Immature natural killer cell (primary cell): ENCODE data around the gene LGALS8. TPM values are rescaled to one million over a fixed set of nuclear protein-coding genes. Genes with fewer than 3 reads are reported as not detected.

ENCODE experiments used
- DNase-seq, 3 donors: peaks; one replicate each; pipeline ENCODE4 v3.0.0; 2022; ENCODE audit warnings: mixed read lengths in 1 of 3
- H3K27ac Mint-ChIP-seq, 6 donors: one replicate each; pipeline ENCODE4 v1.8.0; 2020; ENCODE audit warnings: mixed read lengths in 6 of 6, mild to moderate bottlenecking in 5 of 6, inconsistent platforms in 4 of 6, moderate library complexity in 3 of 6
- H3K27me3 Mint-ChIP-seq, 3 donors: one replicate each; pipeline ENCODE4 v1.8.0; 2020 to 2021; ENCODE audit warnings: low read depth in 3 of 3, mild to moderate bottlenecking in 3 of 3, mixed read lengths in 3 of 3, moderate library complexity in 3 of 3, inconsistent platforms in 1 of 3
- H3K36me3 Mint-ChIP-seq, 3 donors: one replicate each; pipeline ENCODE4 v1.8.0; 2020; ENCODE audit warnings: mixed read lengths in 3 of 3, inconsistent platforms in 2 of 3, mild to moderate bottlenecking in 2 of 3
- H3K4me1 Mint-ChIP-seq, 2 donors: one replicate each; pipeline ENCODE4 v1.8.0; 2020; ENCODE audit warnings: inconsistent platforms in 2 of 2, mild to moderate bottlenecking in 2 of 2, mixed read lengths in 2 of 2, moderate library complexity in 1 of 2
- H3K4me3 Mint-ChIP-seq, 5 donors: one replicate each; pipeline ENCODE4 v1.8.0; 2020; ENCODE audit warnings: mild to moderate bottlenecking in 5 of 5, mixed read lengths in 5 of 5, inconsistent platforms in 3 of 5, moderate library complexity in 3 of 5
- H3K9me3 Mint-ChIP-seq, 6 donors: one replicate each; pipeline ENCODE4 v1.8.0; 2020; ENCODE audit warnings: mild to moderate bottlenecking in 6 of 6, mixed read lengths in 6 of 6, inconsistent platforms in 4 of 6, moderate library complexity in 3 of 6
- polyA plus RNA-seq, 3 donors: library from polyadenylated mRNA; unstranded; fragments of 300-500 nt; fragmentation: Illumina TruSeq; gene quantifications; one replicate each; pipeline ENCODE4 v1.2.3, GENCODE V29; 2021

Gene LGALS8
- polyA plus RNA-seq, 3 donors from 2014 or later = 24.9 to 43.6 (median 26.6) TPM

GRCh38 chr1:236535662-236536161 is 11.9 kb downstream of the LGALS8 start:
- Mint-ChIP-seq H3K4me3 (no peak overlapping the region), H3K27ac (peak overlapping the region in 1 of 6 donors; percentile 53), H3K36me3 (peaks cover 11 to 38% (median 16%) of the 10 kb centered on the region in 3 donors), H3K27me3 (no peaks in the 10 kb centered on the region), H3K9me3 (no peaks in the 10 kb centered on the region), H3K4me1 (peaks cover 14 to 43% of the 10 kb centered on the region in 2 donors)
- DNase-seq = no peak

GRCh38 chr1:236536540-236536939 is 12.8 kb downstream of the LGALS8 start:
- H3K36me3 Mint-ChIP-seq = peaks cover 8 to 39% (median 17%) of the 10 kb centered on the region in 3 donors
- no peak overlapping the region for H3K27ac Mint-ChIP-seq
- peaks cover 13 to 36% of the 10 kb centered on the region in 2 donors for H3K4me1 Mint-ChIP-seq
- no peaks in the 10 kb centered on the region for H3K9me3 Mint-ChIP-seq
- H3K4me3 Mint-ChIP-seq = no peak overlapping the region
- no peaks in the 10 kb centered on the region for H3K27me3 Mint-ChIP-seq
- no peak for DNase-seq

GRCh38 chr1:236540813-236541465 is 17.2 kb downstream of the LGALS8 start:
- Mint-ChIP-seq H3K36me3 (peaks cover 18 to 62% (median 34%) of the 10 kb centered on the region in 3 donors), H3K4me1 (peaks cover 13 to 30% of the 10 kb centered on the region in 2 donors), H3K9me3 (no peaks in the 10 kb centered on the region), H3K27ac (no peak overlapping the region), H3K4me3 (no peak overlapping the region), H3K27me3 (peaks cover 0 to 4% (median 0%) of the 10 kb centered on the region in 3 donors)
- no peak for DNase-seq

GRCh38 chr1:236541710-236542109 is 17.9 kb downstream of the LGALS8 start:
- peaks cover 0 to 4% (median 0%) of the 10 kb centered on the region in 3 donors for H3K27me3 Mint-ChIP-seq
- DNase-seq = no peak
- H3K9me3 Mint-ChIP-seq = no peaks in the 10 kb centered on the region
- H3K36me3 Mint-ChIP-seq = peaks cover 23 to 67% (median 38%) of the 10 kb centered on the region in 3 donors
- H3K4me3 Mint-ChIP-seq = no peak overlapping the region
- H3K4me1 Mint-ChIP-seq = peaks cover 12 to 29% of the 10 kb centered on the region in 2 donors
- no peak overlapping the region for H3K27ac Mint-ChIP-seq

GRCh38 chr1:236543065-236543669 is 19.4 kb downstream of the LGALS8 start:
- peaks cover 12 to 24% of the 10 kb centered on the region in 2 donors for H3K4me1 Mint-ChIP-seq
- no peak for DNase-seq
- H3K9me3 Mint-ChIP-seq = no peaks in the 10 kb centered on the region
- H3K4me3 Mint-ChIP-seq = no peak overlapping the region
- peaks cover 0 to 4% (median 0%) of the 10 kb centered on the region in 3 donors for H3K27me3 Mint-ChIP-seq
- H3K27ac Mint-ChIP-seq = peak overlapping the region in 1 of 6 donors; percentile 10
- peaks cover 28 to 78% (median 47%) of the 10 kb centered on the region in 3 donors for H3K36me3 Mint-ChIP-seq

- H3K9me3 Mint-ChIP-seq = no peaks in the 10 kb centered on the region
- peaks cover 0 to 4% (median 0%) of the 10 kb centered on the region in 3 donors for H3K27me3 Mint-ChIP-seq
- H3K4me3 Mint-ChIP-seq = no peak overlapping the region
- H3K27ac Mint-ChIP-seq = peak overlapping the region; percentile 6 to 89 (median 46)
- DNase-seq = no peak
- peaks cover 12 to 24% of the 10 kb centered on the region in 2 donors for H3K4me1 Mint-ChIP-seq
- peaks cover 36 to 80% (median 54%) of the 10 kb centered on the region in 3 donors for H3K36me3 Mint-ChIP-seq
Measured at GRCh38 chr1:236545621-236546169, 21.9 kb downstream of the LGALS8 start.

- DNase-seq = no peak
- H3K9me3 Mint-ChIP-seq = no peaks in the 10 kb centered on the region
- peaks cover 12 to 24% of the 10 kb centered on the region in 2 donors for H3K4me1 Mint-ChIP-seq
- peaks cover 0 to 4% (median 0%) of the 10 kb centered on the region in 3 donors for H3K27me3 Mint-ChIP-seq
- peaks cover 44 to 84% (median 60%) of the 10 kb centered on the region in 3 donors for H3K36me3 Mint-ChIP-seq
- H3K27ac Mint-ChIP-seq = no peak overlapping the region
- no peak overlapping the region for H3K4me3 Mint-ChIP-seq
Measured at GRCh38 chr1:236548452-236548851, 24.7 kb downstream of the LGALS8 start.

GRCh38 chr1:236550961-236551851 is 27.4 kb downstream of the LGALS8 start:
- peaks cover 41 to 84% (median 59%) of the 10 kb centered on the region in 3 donors for H3K36me3 Mint-ChIP-seq
- H3K9me3 Mint-ChIP-seq = no peaks in the 10 kb centered on the region
- DNase-seq = no peak
- H3K27me3 Mint-ChIP-seq = no peaks in the 10 kb centered on the region
- no peak overlapping the region for H3K4me3 Mint-ChIP-seq
- peak overlapping the region in 4 of 6 donors; percentile 2 to 82 (median 70) for H3K27ac Mint-ChIP-seq
- H3K4me1 Mint-ChIP-seq = peaks cover 4% of the 10 kb centered on the region in 2 donors

GRCh38 chr1:236552096-236552495 is 28.3 kb downstream of the LGALS8 start:
- Mint-ChIP-seq H3K36me3 (peaks cover 43 to 84% (median 62%) of the 10 kb centered on the region in 3 donors), H3K4me3 (no peak overlapping the region), H3K9me3 (no peaks in the 10 kb centered on the region), H3K27ac (peak overlapping the region in 2 of 6 donors; percentile 65 to 66), H3K4me1 (no peaks in the 10 kb centered on the region), H3K27me3 (no peaks in the 10 kb centered on the region)
- DNase-seq = no peak

- DNase-seq = no peak
- Mint-ChIP-seq H3K9me3 (no peaks in the 10 kb centered on the region), H3K4me3 (no peak overlapping the region), H3K4me1 (no peaks in the 10 kb centered on the region), H3K27ac (no peak overlapping the region), H3K27me3 (no peaks in the 10 kb centered on the region), H3K36me3 (peaks cover 39 to 81% (median 58%) of the 10 kb centered on the region in 3 donors)
Measured at GRCh38 chr1:236552901-236553300, 29.1 kb downstream of the LGALS8 start.

- no peak for DNase-seq
- Mint-ChIP-seq H3K9me3 (no peaks in the 10 kb centered on the region), H3K4me3 (no peak overlapping the region), H3K4me1 (no peaks in the 10 kb centered on the region), H3K36me3 (peaks cover 39 to 81% (median 54%) of the 10 kb centered on the region in 3 donors), H3K27ac (no peak overlapping the region), H3K27me3 (no peaks in the 10 kb centered on the region)
Measured at GRCh38 chr1:236553370-236553769, 29.6 kb downstream of the LGALS8 start.

GRCh38 chr1:236556606-236557005 is 32.8 kb downstream of the LGALS8 start:
- H3K4me3 Mint-ChIP-seq = no peak overlapping the region
- peaks cover 36 to 77% (median 40%) of the 10 kb centered on the region in 3 donors for H3K36me3 Mint-ChIP-seq
- no peak for DNase-seq
- H3K27me3 Mint-ChIP-seq = no peaks in the 10 kb centered on the region
- peak overlapping the region in 1 of 6 donors; percentile 46 for H3K27ac Mint-ChIP-seq
- H3K9me3 Mint-ChIP-seq = no peaks in the 10 kb centered on the region
- no peaks in the 10 kb centered on the region for H3K4me1 Mint-ChIP-seq

GRCh38 chr1:236558081-236558480 is 34.3 kb downstream of the LGALS8 start:
- H3K4me1 Mint-ChIP-seq = no peaks in the 10 kb centered on the region
- no peaks in the 10 kb centered on the region for H3K9me3 Mint-ChIP-seq
- H3K4me3 Mint-ChIP-seq = no peak overlapping the region
- peaks cover 35 to 77% (median 38%) of the 10 kb centered on the region in 3 donors for H3K36me3 Mint-ChIP-seq
- no peaks in the 10 kb centered on the region for H3K27me3 Mint-ChIP-seq
- H3K27ac Mint-ChIP-seq = no peak overlapping the region
- DNase-seq = no peak
